Measurements from ENCODE around the gene IL10RA. TPM values are rescaled to one million over a fixed set of nuclear protein-coding genes. Genes with fewer than 3 reads are reported as not detected.
A peak's percentile ranks its signal among the peaks of the same experiment; 100 is the strongest.

The IL10RA gene
- total and polyA plus RNA-seq, 7 experiments from 2014 or later: 85.2 to 300 (median 171) TPM

GRCh38 chr11:117958949-117959348 is 27.2 kb upstream of the IL10RA start:
- Mint-ChIP-seq H3K27ac (peak overlapping the region in 2 of 9 donors; percentile 49 to 76), H3K27me3 (no peaks in the 10 kb centered on the region), H3K9me3 (peaks cover 5 to 38% (median 18%) of the 10 kb centered on the region in 11 donors), H3K4me1 (peaks cover 34 to 81% (median 77%) of the 10 kb centered on the region in 7 donors), H3K4me3 (peak overlapping the region in 6 of 10 donors; percentile 6 to 56 (median 46)), H3K36me3 (peaks cover 14 to 71% (median 34%) of the 10 kb centered on the region in 5 donors)
- no peaks in the 10 kb centered on the region for H3K27me3 ChIP-seq (ENCODE audit: control insufficient read depth in 2 of 2, insufficient read depth in 2 of 2, low read length in 2 of 2)
- H3K9me3 ChIP-seq (ENCODE audit: control insufficient read depth in 2 of 3, low read length in 3 of 3): no peaks in the 10 kb centered on the region
- ATAC-seq: no peak
- peaks cover 13 to 17% of the 10 kb centered on the region in 2 donors for H3K4me1 ChIP-seq (ENCODE audit: control insufficient read depth in 2 of 2, insufficient read depth in 2 of 2, low read length in 2 of 2)
- DNase-seq: no peak
- intact Hi-C loops (cut with micrococcal nuclease): no loop called here
- H3K4me3 ChIP-seq (ENCODE audit: low read length): no peak overlapping the region
- H3K27ac ChIP-seq (ENCODE audit: low read depth, low read length): no peak overlapping the region
- ChIA-PET POLR2A (no interaction called here), CTCF (no interaction called here)
- no peaks in the 10 kb centered on the region for H3K36me3 ChIP-seq (ENCODE audit: control insufficient read depth in 2 of 3, insufficient read depth in 3 of 3, low read length in 3 of 3)

GRCh38 chr11:117959438-117960149 is 26.6 kb upstream of the IL10RA start:
- ChIA-PET POLR2A (interaction anchor here (1.0 to 2.5 kb wide), 3 partner anchors 9 to 23 kb away, joined by 4 to 15 read pairs (median 5); no protein-coding TSS in a partner anchor), CTCF (interaction anchor here (0.6 to 1.2 kb wide), 4 partner anchors 8 to 62 kb away, joined by 3 to 6 read pairs (median 3); no protein-coding TSS in a partner anchor)
- Mint-ChIP-seq H3K4me3 (peak overlapping the region in 4 of 10 donors; percentile 12 to 67 (median 42)), H3K36me3 (peaks cover 14 to 67% (median 34%) of the 10 kb centered on the region in 5 donors), H3K27ac (peak overlapping the region in 3 of 9 donors; percentile 38 to 85 (median 84)), H3K4me1 (peaks cover 31 to 76% (median 71%) of the 10 kb centered on the region in 7 donors), H3K9me3 (peaks cover 5 to 38% (median 18%) of the 10 kb centered on the region in 11 donors), H3K27me3 (no peaks in the 10 kb centered on the region)
- ATAC-seq: no peak
- H3K27ac ChIP-seq (ENCODE audit: low read depth, low read length): no peak overlapping the region
- no peak for DNase-seq
- no peaks in the 10 kb centered on the region for H3K36me3 ChIP-seq (ENCODE audit: control insufficient read depth in 2 of 3, insufficient read depth in 3 of 3, low read length in 3 of 3)
- H3K4me1 ChIP-seq (ENCODE audit: control insufficient read depth in 2 of 2, insufficient read depth in 2 of 2, low read length in 2 of 2): peaks cover 9 to 10% of the 10 kb centered on the region in 2 donors
- no peaks in the 10 kb centered on the region for H3K9me3 ChIP-seq (ENCODE audit: control insufficient read depth in 2 of 3, low read length in 3 of 3)
- no peaks in the 10 kb centered on the region for H3K27me3 ChIP-seq (ENCODE audit: control insufficient read depth in 2 of 2, insufficient read depth in 2 of 2, low read length in 2 of 2)
- H3K4me3 ChIP-seq (ENCODE audit: low read length): no peak overlapping the region
- intact Hi-C loops (cut with micrococcal nuclease): no loop called here

- H3K27ac Mint-ChIP-seq: peak overlapping the region in 4 of 9 donors; percentile 17 to 85 (median 60)
- POLR2A ChIA-PET: interaction anchor here (1.0 to 2.5 kb wide), 5 partner anchors 10 to 90 kb away, joined by 3 to 15 read pairs (median 4); no protein-coding TSS in a partner anchor
- peaks cover 29 to 68% (median 63%) of the 10 kb centered on the region in 7 donors for H3K4me1 Mint-ChIP-seq
- CTCF ChIA-PET: interaction anchor here (0.6 to 1.2 kb wide), 4 partner anchors 9 to 61 kb away, joined by 3 to 6 read pairs (median 3); no protein-coding TSS in a partner anchor
- ATAC-seq (no peak), DNase-seq (no peak)
- no peak overlapping the region for H3K4me3 ChIP-seq (ENCODE audit: low read length)
- H3K27me3 Mint-ChIP-seq: no peaks in the 10 kb centered on the region
- intact Hi-C loops (cut with micrococcal nuclease): no loop called here
- H3K9me3 ChIP-seq (ENCODE audit: control insufficient read depth in 2 of 3, low read length in 3 of 3): no peaks in the 10 kb centered on the region
- H3K4me3 Mint-ChIP-seq: peak overlapping the region in 1 of 10 donors; percentile 43
- H3K27me3 ChIP-seq (ENCODE audit: control insufficient read depth in 2 of 2, insufficient read depth in 2 of 2, low read length in 2 of 2): no peaks in the 10 kb centered on the region
- peaks cover 6 to 9% of the 10 kb centered on the region in 2 donors for H3K4me1 ChIP-seq (ENCODE audit: control insufficient read depth in 2 of 2, insufficient read depth in 2 of 2, low read length in 2 of 2)
- no peak overlapping the region for H3K27ac ChIP-seq (ENCODE audit: low read depth, low read length)
- H3K9me3 Mint-ChIP-seq: peaks cover 5 to 38% (median 18%) of the 10 kb centered on the region in 11 donors
- no peaks in the 10 kb centered on the region for H3K36me3 ChIP-seq (ENCODE audit: control insufficient read depth in 2 of 3, insufficient read depth in 3 of 3, low read length in 3 of 3)
- H3K36me3 Mint-ChIP-seq: peaks cover 14 to 64% (median 34%) of the 10 kb centered on the region in 5 donors
Observed at GRCh38 chr11:117960406-117960805, 25.8 kb upstream of the IL10RA start.

- H3K4me1 Mint-ChIP-seq: peaks cover 24 to 53% (median 48%) of the 10 kb centered on the region in 7 donors
- Histone ChIP-seq H3K27ac (ENCODE audit: low read depth, low read length) (no peak overlapping the region), H3K4me3 (ENCODE audit: low read length) (no peak overlapping the region), H3K27me3 (ENCODE audit: control insufficient read depth in 2 of 2, insufficient read depth in 2 of 2, low read length in 2 of 2) (no peaks in the 10 kb centered on the region), H3K9me3 (ENCODE audit: control insufficient read depth in 2 of 3, low read length in 3 of 3) (no peaks in the 10 kb centered on the region), H3K36me3 (ENCODE audit: control insufficient read depth in 2 of 3, insufficient read depth in 3 of 3, low read length in 3 of 3) (no peaks in the 10 kb centered on the region), H3K4me1 (ENCODE audit: control insufficient read depth in 2 of 2, insufficient read depth in 2 of 2, low read length in 2 of 2) (peaks cover 0 to 9% of the 10 kb centered on the region in 2 donors)
- ChIA-PET CTCF (no interaction called here), POLR2A (interaction anchor here (1.0 to 2.5 kb wide), 3 partner anchors 9 to 17 kb away, joined by 3 to 15 read pairs (median 5); no protein-coding TSS in a partner anchor)
- DNase-seq (no peak), ATAC-seq (no peak)
- H3K27ac Mint-ChIP-seq: peak overlapping the region in 3 of 9 donors; percentile 48 to 87 (median 57)
- H3K9me3 Mint-ChIP-seq: peaks cover 5 to 38% (median 17%) of the 10 kb centered on the region in 11 donors
- intact Hi-C loops (cut with micrococcal nuclease): loop anchor here in 1 of 2 donors (1.0 kb wide), 1 partner anchor 11 kb away; no protein-coding TSS in a partner anchor
- H3K27me3 Mint-ChIP-seq: no peaks in the 10 kb centered on the region
- peaks cover 14 to 55% (median 29%) of the 10 kb centered on the region in 5 donors for H3K36me3 Mint-ChIP-seq
- H3K4me3 Mint-ChIP-seq: peak overlapping the region in 1 of 10 donors; percentile 24
Observed at GRCh38 chr11:117961896-117962295, 24.3 kb upstream of the IL10RA start.

- no peaks in the 10 kb centered on the region for H3K27me3 Mint-ChIP-seq
- intact Hi-C loops (cut with micrococcal nuclease): no loop called here
- DNase-seq (no peak), ATAC-seq (no peak)
- no peak overlapping the region for H3K4me3 Mint-ChIP-seq
- no peaks in the 10 kb centered on the region for H3K27me3 ChIP-seq (ENCODE audit: control insufficient read depth in 2 of 2, insufficient read depth in 2 of 2, low read length in 2 of 2)
- no peak overlapping the region for H3K27ac ChIP-seq (ENCODE audit: low read depth, low read length)
- H3K9me3 Mint-ChIP-seq: peaks cover 5 to 29% (median 12%) of the 10 kb centered on the region in 11 donors
- H3K36me3 ChIP-seq (ENCODE audit: control insufficient read depth in 2 of 3, insufficient read depth in 3 of 3, low read length in 3 of 3): no peaks in the 10 kb centered on the region
- no peak overlapping the region for H3K27ac Mint-ChIP-seq
- peaks cover 10 to 48% (median 22%) of the 10 kb centered on the region in 5 donors for H3K36me3 Mint-ChIP-seq
- peaks cover 0 to 9% of the 10 kb centered on the region in 2 donors for H3K4me1 ChIP-seq (ENCODE audit: control insufficient read depth in 2 of 2, insufficient read depth in 2 of 2, low read length in 2 of 2)
- ChIA-PET CTCF (interaction anchor here (0.6 to 0.7 kb wide), 2 partner anchors 11 to 22 kb away, joined by 3 read pairs; no protein-coding TSS in a partner anchor), POLR2A (no interaction called here)
- H3K4me3 ChIP-seq (ENCODE audit: low read length): no peak overlapping the region
- H3K9me3 ChIP-seq (ENCODE audit: control insufficient read depth in 2 of 3, low read length in 3 of 3): no peaks in the 10 kb centered on the region
- peaks cover 23 to 45% (median 39%) of the 10 kb centered on the region in 7 donors for H3K4me1 Mint-ChIP-seq
Observed at GRCh38 chr11:117962826-117963225, 23.4 kb upstream of the IL10RA start.

GRCh38 chr11:117966908-117967307 is 19.3 kb upstream of the IL10RA start:
- H3K4me1 ChIP-seq (ENCODE audit: control insufficient read depth in 2 of 2, insufficient read depth in 2 of 2, low read length in 2 of 2): peaks cover 28 to 34% of the 10 kb centered on the region in 2 donors

More at GRCh38 chr11:117966908-117967307, 19.3 kb upstream of the IL10RA start:
- intact Hi-C loops (cut with micrococcal nuclease): no loop called here
- Mint-ChIP-seq H3K27ac (peak overlapping the region in 1 of 9 donors; percentile 26), H3K4me1 (peaks cover 25 to 49% (median 42%) of the 10 kb centered on the region in 7 donors), H3K27me3 (no peaks in the 10 kb centered on the region), H3K4me3 (no peak overlapping the region), H3K9me3 (peaks cover 0 to 2% (median 0%) of the 10 kb centered on the region in 11 donors), H3K36me3 (peaks cover 0 to 29% (median 0%) of the 10 kb centered on the region in 5 donors)
- no peak overlapping the region for H3K4me3 ChIP-seq (ENCODE audit: low read length)
- no peaks in the 10 kb centered on the region for H3K36me3 ChIP-seq (ENCODE audit: control insufficient read depth in 2 of 3, insufficient read depth in 3 of 3, low read length in 3 of 3)
- CTCF ChIA-PET: no interaction called here
- POLR2A ChIA-PET: interaction anchor here (1.4 to 5.4 kb wide), 3 partner anchors 11 to 19 kb away, joined by 3 to 43 read pairs (median 8); partner anchors contain the start of gene IL10RA
- no peak for DNase-seq
- no peak for ATAC-seq
- H3K27ac ChIP-seq (ENCODE audit: low read depth, low read length): no peak overlapping the region
- no peaks in the 10 kb centered on the region for H3K27me3 ChIP-seq (ENCODE audit: control insufficient read depth in 2 of 2, insufficient read depth in 2 of 2, low read length in 2 of 2)
- no peaks in the 10 kb centered on the region for H3K9me3 ChIP-seq (ENCODE audit: control insufficient read depth in 2 of 3, low read length in 3 of 3)

Measured in naive thymus-derived CD4-positive, alpha-beta T cell (primary cell).